ENCODE measurements around the gene CFAP299. TPM values are rescaled to one million over a fixed set of nuclear protein-coding genes. Genes with fewer than 3 reads are reported as not detected.
A peak's percentile ranks its signal among the peaks of the same experiment; 100 is the strongest.
"Not testable (repeated sequence)": the region's sequence is repeated elsewhere in the genome, so short reads cannot be mapped to it uniquely, and the experiment has no call there.

Gene CFAP299
- polyA plus RNA-seq, 1 experiment: 1.4 TPM

GRCh38 chr4:80334568-80334967 is 962 bp upstream of the CFAP299 start:
- H3K27me3 ChIP-seq (ENCODE audit: control insufficient read depth, insufficient read depth, low read length): no peaks in the 10 kb centered on the region
- CTCF ChIA-PET: interaction anchor here (0.5 to 4.0 kb wide), 9 partner anchors 9 to 119 kb away, joined by 3 to 59 read pairs (median 4); no protein-coding TSS in a partner anchor
- DNase-seq (ENCODE audit: low read depth, low spot score): no peak
- POLR2A ChIA-PET: interaction anchor here (2.9 kb wide), 1 partner anchor 69 kb away, joined by 12 read pairs; the partner anchor contains the start of gene FGF5
- no peak for TF ChIP-seq CTCF (IDR thresholded peaks at IDR 0.05; ENCODE audit: low read depth, low read length)
- no peak overlapping the region for H3K27ac ChIP-seq (ENCODE audit: low read depth, low read length)
- no peak overlapping the region for H3K4me3 ChIP-seq (ENCODE audit: low read depth, low read length)
- no peaks in the 10 kb centered on the region; the same call in 1 of the 2 replicates for H3K9me3 ChIP-seq (ENCODE audit: control insufficient read depth, insufficient read depth, low read length)

DNA sequence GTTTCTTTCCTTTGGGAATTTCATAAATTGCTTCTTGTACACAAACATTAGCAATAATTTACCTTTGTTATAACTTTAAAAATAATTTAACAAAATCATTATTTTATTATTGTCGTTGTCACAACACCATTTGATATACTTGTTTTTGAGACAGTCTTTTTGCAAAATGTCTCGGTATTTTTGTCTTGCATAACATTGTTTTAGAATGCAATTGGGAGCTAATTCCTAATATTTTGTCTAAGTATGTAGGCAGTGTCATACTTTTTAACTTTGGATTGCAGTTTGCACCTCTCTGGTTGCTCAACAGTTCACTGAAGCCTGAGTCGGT is 340 bp upstream of the CFAP299 start:
- ChIA-PET CTCF (interaction anchor here (0.5 to 4.0 kb wide), 19 partner anchors 9 to 1383 kb away, joined by 3 to 59 read pairs (median 3); no protein-coding TSS in a partner anchor), POLR2A (interaction anchor here (0.6 to 2.9 kb wide), 2 partner anchors 65 to 69 kb away, joined by 6 to 12 read pairs; partner anchors contain the start of gene FGF5)
- peak overlapping the region; percentile 82 for H3K4me3 ChIP-seq (ENCODE audit: low read depth, low read length)
- H3K9me3 ChIP-seq (ENCODE audit: control insufficient read depth, insufficient read depth, low read length): no peaks in the 10 kb centered on the region; the same call in 1 of the 2 replicates
- no peaks in the 10 kb centered on the region for H3K27me3 ChIP-seq (ENCODE audit: control insufficient read depth, insufficient read depth, low read length)
- H3K27ac ChIP-seq (ENCODE audit: low read depth, low read length): no peak overlapping the region
- DNase-seq (ENCODE audit: low read depth, low spot score): no peak
- TF ChIP-seq CTCF (IDR thresholded peaks at IDR 0.05; ENCODE audit: low read depth, low read length): no peak

GRCh38 chr4:80336582-80336981 is 1.1 kb downstream of the CFAP299 start:
- CTCF ChIA-PET: interaction anchor here (0.8 to 4.0 kb wide), 7 partner anchors 13 to 1384 kb away, joined by 3 to 59 read pairs (median 3); no protein-coding TSS in a partner anchor
- Histone ChIP-seq H3K9me3 (ENCODE audit: control insufficient read depth, insufficient read depth, low read length) (no peaks in the 10 kb centered on the region; the same call in 1 of the 2 replicates), H3K27me3 (ENCODE audit: control insufficient read depth, insufficient read depth, low read length) (no peaks in the 10 kb centered on the region), H3K27ac (ENCODE audit: low read depth, low read length) (no peak overlapping the region), H3K4me3 (ENCODE audit: low read depth, low read length) (no peak overlapping the region; the same call in 1 of the 2 replicates)
- POLR2A ChIA-PET: interaction anchor here (2.9 kb wide), 1 partner anchor 71 kb away, joined by 12 read pairs; the partner anchor contains the start of gene FGF5
- DNase-seq (ENCODE audit: low read depth, low spot score): no peak
- peak; percentile 52 for TF ChIP-seq CTCF (IDR thresholded peaks at IDR 0.05; ENCODE audit: low read depth, low read length)

- ChIA-PET POLR2A (no interaction called here), CTCF (interaction anchor here (0.7 to 1.2 kb wide), 2 partner anchors 650 to 700 kb away, joined by 3 read pairs; no protein-coding TSS in a partner anchor)
- DNase-seq (ENCODE audit: low read depth, low spot score): no peak
- no peak for TF ChIP-seq CTCF (IDR thresholded peaks at IDR 0.05; ENCODE audit: low read depth, low read length)
- Histone ChIP-seq H3K9me3 (ENCODE audit: control insufficient read depth, insufficient read depth, low read length) (peaks cover 3% of the 10 kb centered on the region; the same call in 1 of the 2 replicates), H3K27ac (ENCODE audit: low read depth, low read length) (no peak overlapping the region), H3K27me3 (ENCODE audit: control insufficient read depth, insufficient read depth, low read length) (no peaks in the 10 kb centered on the region), H3K4me3 (ENCODE audit: low read depth, low read length) (no peak overlapping the region)
Observed at GRCh38 chr4:80340036-80340435, 4.5 kb downstream of the CFAP299 start.

DNA sequence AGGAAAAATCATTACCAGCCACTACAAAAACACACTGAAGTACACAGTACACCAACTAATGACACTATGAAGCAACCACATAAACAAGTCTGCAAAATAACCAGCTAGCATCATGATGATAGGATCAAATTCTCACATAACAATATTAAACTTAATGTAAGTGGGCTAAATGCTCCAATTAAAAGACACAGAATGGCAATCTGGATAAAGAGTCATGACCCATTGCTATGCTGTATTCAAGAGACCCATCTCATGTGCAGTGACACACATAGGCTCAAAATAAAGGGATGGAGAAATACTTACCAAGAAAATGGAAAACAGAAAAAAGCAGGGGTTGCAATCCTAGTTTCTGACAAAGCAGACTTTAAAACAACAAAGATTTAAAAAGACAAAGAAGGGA is 7.2 kb downstream of the CFAP299 start:
- CTCF ChIA-PET: interaction anchor here (0.5 kb wide), 1 partner anchor 1982 kb away, joined by 3 read pairs; no protein-coding TSS in a partner anchor
- H3K9me3 ChIP-seq (ENCODE audit: control insufficient read depth, insufficient read depth, low read length); H3K4me3 ChIP-seq (ENCODE audit: low read depth, low read length); DNase-seq (ENCODE audit: low read depth, low spot score); POLR2A ChIA-PET; H3K27me3 ChIP-seq (ENCODE audit: control insufficient read depth, insufficient read depth, low read length); H3K27ac ChIP-seq (ENCODE audit: low read depth, low read length): not testable (repeated sequence)
